Right ventricle myocardium superior (tissue), 1 donor: ENCODE measurements around the gene ARID5B. TPM values are rescaled to one million over a fixed set of nuclear protein-coding genes. Genes with fewer than 3 reads are reported as not detected.

ENCODE experiments used
- ATAC-seq: fragments of 200-7000 bp; cut with Tn5 transposase; one replicate; pipeline ENCODE4 v1.9.1; 2020; ENCODE audit warnings: mild to moderate bottlenecking; ENCODE audit not compliant: poor library complexity
- DNase-seq: peaks from one replicate; pipeline ENCODE4 v3.0.0-alpha.2; 2020
- intact Hi-C: fragments of 100-400 bp; cut with DNase I; formaldehyde crosslinking; loops from one replicate; pipeline ENCODE4 v1.11.2; 2022
- total RNA-seq: library from RNA; stranded (reverse); fragmentation: NEBNext Ultra II Directional; extraction: Animal tissue kit (Norgen Biotek cat#: 25700); gene quantifications from one replicate; pipeline ENCODE4 v1.2.1, GENCODE V29; 2021
- donor health status: DM: no; HTN: yes; CAD: no; lungs with severe emphysema.

ARID5B gene
- total RNA-seq, 1 donor from 2014 or later = 13.2 TPM

GRCh38 chr10:61882621-61883370 lies 18.7 kb upstream of the ARID5B start:
- no peak for ATAC-seq

DNA sequence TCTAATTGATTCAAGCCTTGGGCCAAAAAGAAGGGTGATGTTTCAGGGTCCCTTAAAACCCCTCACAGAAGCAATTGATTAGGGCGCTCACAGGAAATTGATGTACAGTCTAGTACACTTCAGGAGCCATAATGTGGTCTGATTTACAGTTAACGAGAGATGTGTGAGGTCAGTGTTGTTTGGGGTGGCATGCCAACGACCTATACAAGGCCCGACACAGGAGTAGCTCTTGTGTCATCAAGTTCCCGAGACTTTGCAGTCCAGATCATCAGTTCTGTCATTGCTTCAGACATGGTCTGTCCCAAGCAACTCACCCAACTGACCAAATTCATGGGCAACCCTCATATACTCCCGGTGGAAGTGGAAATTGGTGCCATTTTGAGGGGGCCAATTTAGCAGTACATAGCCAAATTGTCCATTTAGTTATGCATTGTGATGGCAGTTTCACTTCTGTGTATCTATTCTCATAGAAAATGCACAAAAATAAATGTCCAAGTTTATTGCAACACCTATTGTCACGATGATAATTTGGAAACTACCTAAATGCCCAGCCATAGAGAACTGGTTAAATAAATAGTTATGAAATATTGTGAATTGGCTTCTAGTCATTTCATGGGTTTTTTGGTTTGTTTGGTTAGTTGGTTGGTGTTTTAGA lies 18.0 kb upstream of the ARID5B start:
- intact Hi-C loops = no loop called here
- DNase-seq (no peak), ATAC-seq (no peak)

More at GRCh38 chr10:61882621-61883370, 18.7 kb upstream of the ARID5B start:
- no peak for DNase-seq
- intact Hi-C loops = no loop called here

DNA sequence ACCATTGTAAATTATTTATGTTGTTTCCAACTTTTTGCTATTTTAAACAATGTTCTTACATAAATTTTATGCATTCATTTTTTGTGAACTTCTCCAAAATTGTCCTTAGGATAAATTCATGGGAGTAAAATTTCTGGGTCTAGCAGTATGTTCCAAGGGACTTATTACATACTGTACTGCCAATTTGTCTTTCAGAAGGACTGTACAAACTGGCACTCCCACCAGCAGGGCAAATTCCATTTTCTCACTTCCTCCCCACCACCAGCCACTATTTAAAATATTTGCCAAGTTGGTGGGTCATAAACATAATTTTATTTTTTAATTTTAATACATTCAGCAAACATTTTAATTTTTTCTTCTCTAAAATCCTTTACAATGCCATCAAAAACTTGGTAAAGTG lies 13.7 kb upstream of the ARID5B start:
- intact Hi-C loops = no loop called here
- DNase-seq = no peak
- ATAC-seq = no peak

GRCh38 chr10:61888744-61889143 lies 12.8 kb upstream of the ARID5B start:
- DNase-seq = no peak
- ATAC-seq = no peak
- intact Hi-C loops = no loop called here

DNA sequence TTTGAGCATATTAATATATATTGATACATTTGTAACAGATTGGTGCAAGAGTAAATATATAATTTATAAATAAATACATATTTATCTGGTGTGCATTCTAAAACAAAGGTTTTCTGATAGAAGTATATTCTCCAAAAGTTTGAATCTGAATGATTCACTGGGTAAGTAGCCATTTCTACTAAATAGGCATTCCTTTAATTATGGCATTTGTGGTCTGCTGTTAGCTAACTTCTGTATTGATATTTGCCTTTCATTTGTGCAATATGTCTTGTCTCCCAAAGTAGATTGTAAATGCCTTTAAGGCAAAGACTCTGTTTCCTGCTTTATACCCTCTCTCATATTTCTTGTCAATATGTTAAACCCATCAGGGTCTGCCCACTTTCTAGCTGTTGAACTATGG lies 11.1 kb upstream of the ARID5B start:
- intact Hi-C loops = no loop called here
- DNase-seq (no peak), ATAC-seq (no peak)

DNA sequence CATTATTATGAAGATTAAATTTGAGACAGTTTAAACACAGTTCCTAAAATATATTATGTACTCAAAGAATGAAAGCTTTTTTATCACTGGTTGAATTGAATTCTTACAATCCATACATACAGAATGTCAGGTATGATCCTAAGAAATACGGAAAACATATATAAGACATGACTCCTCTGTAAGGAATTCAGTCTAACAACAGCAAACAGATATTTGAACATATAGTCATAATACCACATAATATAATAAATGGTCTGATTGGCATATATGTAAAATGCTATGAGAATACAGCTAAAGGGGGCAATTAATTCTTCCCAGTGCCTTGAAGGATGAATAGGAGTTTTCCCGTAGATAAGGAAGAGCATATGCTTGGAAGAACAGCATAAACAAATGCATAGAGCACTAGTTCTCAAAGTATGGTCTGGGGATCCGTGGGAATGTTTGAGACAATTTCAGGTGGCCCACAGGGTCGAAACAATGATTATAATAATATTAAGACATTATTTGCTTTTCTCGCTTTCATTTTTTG lies 10.6 kb upstream of the ARID5B start:
- intact Hi-C loops = no loop called here
- DNase-seq = no peak
- no peak for ATAC-seq

GRCh38 chr10:61891906-61892585 lies 9.5 kb upstream of the ARID5B start:
- no peak for DNase-seq
- ATAC-seq = no peak
- intact Hi-C loops = no loop called here

DNA sequence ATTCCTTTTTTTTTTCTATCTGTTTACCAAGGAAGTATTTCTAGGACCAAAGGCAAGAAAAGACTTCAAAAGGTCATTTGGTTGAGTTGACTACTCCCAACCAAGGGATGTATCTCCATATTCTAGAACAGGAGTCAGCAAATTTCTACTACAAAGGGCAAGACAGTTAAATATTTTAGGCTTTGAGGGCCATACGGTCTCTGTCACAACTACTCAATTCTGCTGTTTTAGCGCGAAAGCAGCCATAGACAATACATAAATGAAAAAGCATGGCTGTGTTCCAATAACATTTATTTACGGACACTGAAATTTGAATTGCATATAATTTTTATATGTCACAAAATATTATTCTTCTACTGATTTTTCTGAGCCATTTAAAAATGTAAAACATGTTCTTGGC lies 8.5 kb upstream of the ARID5B start:
- no peak for ATAC-seq
- DNase-seq = no peak
- intact Hi-C loops = no loop called here

- intact Hi-C loops = no loop called here
- ATAC-seq = no peak
- DNase-seq = no peak
Observed at GRCh38 chr10:61894133-61894532, 7.4 kb upstream of the ARID5B start.

DNA sequence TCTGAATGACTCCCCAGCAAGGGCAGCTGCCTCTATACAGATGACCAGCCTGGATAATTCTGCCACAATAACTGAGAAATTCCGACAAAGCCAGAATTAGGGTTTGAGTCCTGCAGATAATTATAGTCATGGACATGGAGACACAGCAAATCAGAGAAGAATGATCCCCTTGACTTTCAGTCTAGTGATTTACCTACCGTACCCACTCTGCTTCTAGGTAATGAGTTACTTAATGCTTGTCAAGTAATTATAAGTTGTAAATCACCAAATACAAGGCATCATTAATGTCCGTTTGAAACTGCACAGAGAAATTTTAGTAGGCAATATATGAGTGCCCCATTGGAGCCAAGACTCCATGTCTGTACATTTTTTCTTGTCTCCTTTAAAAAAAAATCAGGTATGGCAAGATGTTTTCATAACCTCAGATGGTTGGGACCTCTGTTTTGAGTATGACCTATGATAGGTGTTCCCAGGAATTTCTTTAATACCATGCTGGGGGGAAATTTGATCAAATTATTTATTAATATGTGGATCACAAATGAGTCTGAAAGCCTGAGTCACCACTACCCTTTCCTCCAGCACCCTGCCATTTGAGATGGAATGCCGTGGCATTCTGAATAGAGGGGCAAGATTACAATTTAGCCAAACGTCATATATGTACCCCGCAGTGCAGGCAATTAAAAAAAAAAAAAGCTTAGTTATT lies 5.5 kb upstream of the ARID5B start:
- intact Hi-C loops = loop anchor here (5.0 kb wide), 1 partner anchor 351 kb away; no protein-coding TSS in a partner anchor
- no peak for ATAC-seq
- DNase-seq = no peak

DNA sequence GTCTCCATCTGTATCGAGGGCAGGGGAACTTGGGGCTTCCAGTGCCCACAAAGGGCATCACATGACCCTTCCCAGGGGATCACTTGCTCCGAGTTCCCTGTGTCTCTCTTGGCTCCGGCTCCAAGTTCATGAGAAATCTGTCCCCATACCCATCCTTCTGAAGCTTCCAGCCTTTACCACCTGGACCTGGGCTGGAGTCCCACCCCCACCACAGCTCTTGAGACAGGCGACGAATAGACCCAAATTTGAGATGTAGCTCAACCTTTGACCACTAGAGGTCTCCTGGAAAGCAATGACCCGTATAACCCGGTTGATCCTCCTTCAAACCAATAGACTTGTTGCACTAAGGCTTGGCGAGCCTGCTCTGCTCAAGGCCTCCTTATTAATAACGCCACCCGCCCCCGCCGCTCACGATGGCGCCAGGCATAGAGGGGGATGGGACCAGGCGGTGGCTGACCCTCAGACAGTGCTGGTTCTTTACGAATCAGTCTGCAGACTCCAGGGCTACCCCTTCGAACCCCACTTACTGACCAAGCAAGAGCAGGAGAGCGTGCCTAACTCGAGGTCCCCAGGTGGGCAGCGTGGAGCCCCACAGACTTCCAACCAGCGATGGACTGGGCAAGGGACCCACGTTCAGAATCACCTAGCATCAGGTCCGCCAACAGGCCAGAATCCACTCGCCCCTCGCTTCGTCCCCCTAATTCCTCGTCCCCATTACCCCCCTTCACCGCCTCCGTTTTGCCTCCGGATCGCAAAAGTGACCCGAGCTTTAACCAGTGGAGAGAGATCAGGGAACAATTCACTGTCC lies 4.4 kb upstream of the ARID5B start:
- peak; percentile 82 for ATAC-seq
- peak; percentile 73 for DNase-seq
- intact Hi-C loops = loop anchor here (5.0 kb wide), 1 partner anchor 350 kb away; no protein-coding TSS in a partner anchor

DNA sequence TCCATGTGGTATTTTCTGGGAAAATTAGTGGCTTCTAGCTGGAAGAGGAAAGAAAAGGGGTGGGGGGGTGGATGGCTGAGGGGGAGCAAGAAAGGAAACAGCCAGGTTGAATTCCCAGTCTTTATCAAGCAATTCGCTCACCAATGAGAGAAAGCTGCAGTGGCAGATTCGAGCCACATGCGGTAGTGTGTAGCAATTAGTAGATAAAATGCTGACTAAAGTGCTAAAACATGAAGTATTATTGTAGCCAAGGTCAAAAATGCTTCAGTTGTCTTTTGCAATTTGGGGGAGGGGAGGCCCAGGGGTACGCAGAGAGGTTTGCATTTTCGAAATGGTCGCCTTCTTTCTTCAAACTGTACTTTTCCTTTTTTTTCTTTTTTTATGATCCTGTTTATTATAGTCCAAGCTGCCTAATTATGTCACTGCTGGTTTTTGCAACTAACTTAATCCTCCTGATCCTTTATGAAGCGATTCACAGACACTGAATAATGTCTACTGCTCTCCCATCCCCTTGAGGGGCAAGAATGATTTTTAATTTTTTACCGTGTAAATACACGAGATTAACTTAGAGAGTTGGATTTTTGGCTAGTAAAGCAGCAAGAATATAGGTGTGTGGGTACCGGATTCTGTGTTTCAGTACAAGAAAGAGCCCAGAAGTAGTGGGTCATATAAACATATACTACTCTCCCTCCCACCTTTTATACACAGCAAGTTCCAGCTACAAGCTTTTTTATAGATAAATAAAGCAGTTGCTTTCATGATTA lies 3.6 kb upstream of the ARID5B start:
- intact Hi-C loops = loop anchor here (2.0 to 5.0 kb wide), 2 partner anchors 139 to 349 kb away; no protein-coding TSS in a partner anchor
- ATAC-seq (peak; percentile 65), DNase-seq (peak; percentile 47)

- no peak for ATAC-seq
Observed at GRCh38 chr10:61898435-61898778, 3.1 kb upstream of the ARID5B start.

DNA sequence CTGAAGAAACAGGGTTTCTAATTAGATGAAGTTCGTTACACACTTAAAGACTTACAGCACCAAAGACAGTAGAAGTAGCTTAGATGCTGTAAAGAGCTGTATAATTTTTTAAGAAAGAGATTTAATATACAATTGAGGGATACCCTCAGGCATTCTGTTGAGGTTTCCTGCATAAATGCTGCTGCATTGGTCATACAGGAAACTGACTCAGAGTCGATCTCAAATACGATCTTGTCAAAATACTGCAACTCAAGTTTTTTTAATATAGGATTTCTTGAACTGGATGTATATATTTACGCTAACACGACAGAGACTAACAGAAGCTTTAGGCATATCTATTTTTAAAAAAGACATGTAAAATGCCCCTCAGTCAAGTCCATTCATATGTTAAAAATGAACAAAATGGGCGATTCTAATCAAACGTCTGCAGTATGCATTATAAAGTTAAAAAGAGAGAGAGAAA lies 2.4 kb upstream of the ARID5B start:
- intact Hi-C loops = loop anchor here (2.0 to 5.0 kb wide), 2 partner anchors 138 to 348 kb away; no protein-coding TSS in a partner anchor
- no peak for DNase-seq
- no peak for ATAC-seq

More at GRCh38 chr10:61898435-61898778, 3.1 kb upstream of the ARID5B start:
- intact Hi-C loops = loop anchor here (2.0 to 5.0 kb wide), 2 partner anchors 138 to 349 kb away; no protein-coding TSS in a partner anchor
- DNase-seq = no peak

DNA sequence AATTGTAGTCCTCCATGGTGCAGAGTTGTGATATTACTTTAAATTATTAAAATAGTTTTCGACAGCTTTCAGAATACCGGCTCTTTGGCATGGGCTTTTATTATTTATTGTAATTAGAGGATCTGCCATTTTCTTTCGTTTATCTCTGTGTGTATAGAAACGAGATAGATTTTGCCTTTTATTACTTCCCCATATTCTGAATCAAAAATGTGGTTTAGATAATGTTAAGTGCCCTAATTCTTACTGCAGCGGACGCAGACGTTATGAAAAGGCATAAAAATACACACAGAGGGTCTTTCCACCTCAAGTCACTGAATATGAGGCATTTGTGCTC lies 1.9 kb upstream of the ARID5B start:
- intact Hi-C loops = loop anchor here (2.0 to 5.0 kb wide), 2 partner anchors 137 to 348 kb away; no protein-coding TSS in a partner anchor
- no peak for ATAC-seq
- no peak for DNase-seq

GRCh38 chr10:61899997-61900828 lies 1.3 kb upstream of the ARID5B start:
- DNase-seq (peak; percentile 75), ATAC-seq (peak; percentile 33)
- intact Hi-C loops = loop anchor here (2.0 to 10.0 kb wide), 3 partner anchors 95 to 347 kb away; no protein-coding TSS in a partner anchor
